Measurements from ENCODE around the gene ALDH16A1. TPM values are rescaled to one million over a fixed set of nuclear protein-coding genes. Genes with fewer than 3 reads are reported as not detected.

Gene ALDH16A1
- total RNA-seq, 1 experiment from 2014 or later = 51.7 TPM

- H3K9ac ChIP-seq (ENCODE audit: extremely low read depth, insufficient read length, low read length) = no peak overlapping the region
- no peaks in the 10 kb centered on the region for H3K4me1 ChIP-seq (ENCODE audit: insufficient read depth, low read length)
- no peak overlapping the region for H2BK5ac ChIP-seq (ENCODE audit: insufficient read length, low read length)
- H3K23ac ChIP-seq (ENCODE audit: insufficient read length, low read depth, low read length) = no peak overlapping the region
- H3T11ph ChIP-seq (ENCODE audit: low read length) = no peak overlapping the region
- no peak overlapping the region for H3K56ac ChIP-seq (ENCODE audit: insufficient read length, low read depth, low read length)
- no peaks in the 10 kb centered on the region for H3K9me3 ChIP-seq (ENCODE audit: control insufficient read depth, low read depth, low read length)
- no peak overlapping the region; a peak in 1 of 5 replicates for H3K4me3 Mint-ChIP-seq
- no peaks in the 10 kb centered on the region for H4K20me1 ChIP-seq (ENCODE audit: control insufficient read depth, insufficient read depth, insufficient read length)
- H3K36me3 Mint-ChIP-seq (ENCODE audit: insufficient read depth in 1 of 3, low read depth in 3 of 3) = no peaks in the 10 kb centered on the region; a peak in 1 of 7 replicates
- no CpG with 5 or more reads among the region's 12 CpGs for WGBS (ENCODE audit: extremely low coverage, insufficient read length, low lambda C conversion rate)
- no peak overlapping the region for H2AK5ac ChIP-seq (ENCODE audit: insufficient read length, low read length)
- no peak overlapping the region for H3K27ac ChIP-seq (ENCODE audit: insufficient read length, low read depth, low read length)
- H4K8ac ChIP-seq (replicated peaks; ENCODE audit: insufficient read length, low read depth, low read length) = no peak overlapping the region
- H3K4me1 Mint-ChIP-seq = peaks cover 12 to 16% of the 10 kb centered on the region in 2 experiments
- H2BK12ac ChIP-seq (ENCODE audit: insufficient read length, low read depth, low read length) = no peak overlapping the region
- H2BK120ac ChIP-seq (ENCODE audit: low read depth, low read length, poor library complexity, severe bottlenecking) = no peak overlapping the region
- H2BK20ac ChIP-seq (ENCODE audit: low read depth, low read length, poor library complexity, severe bottlenecking) = no peak overlapping the region
- no peak overlapping the region for H4K91ac ChIP-seq (ENCODE audit: insufficient read length, low read depth, low read length)
- H2AFZ ChIP-seq (ENCODE audit: low read length) = no peak overlapping the region
- H3K14ac ChIP-seq (ENCODE audit: insufficient read depth, low read length) = no peak overlapping the region
- TF ChIP-seq CTCF (conservative IDR thresholded peaks at IDR 0.05) = no peak
- peaks cover 4% of the 10 kb centered on the region; the same call in 1 of the 2 replicates for H3K27me3 Mint-ChIP-seq (ENCODE audit: low read depth)
- no peak overlapping the region for H4K5ac ChIP-seq (ENCODE audit: insufficient read length, low read depth, low read length)
- H3K9me3 Mint-ChIP-seq = no peaks in the 10 kb centered on the region; a peak in 2 of 5 replicates
- no peak for DNase-seq
- H3K79me1 ChIP-seq (ENCODE audit: insufficient read depth, low read depth, low read length, poor library complexity, severe bottlenecking) = no peaks in the 10 kb centered on the region
- peaks cover 6% of the 10 kb centered on the region for H3K23me2 ChIP-seq (ENCODE audit: insufficient read length, low read depth, low read length, poor library complexity, severe bottlenecking)
- no peak overlapping the region for H3K4me2 ChIP-seq (ENCODE audit: insufficient read depth, insufficient read length, low read length)
- peak overlapping the region in 2 of 3 experiments; percentile 20 to 49; a peak in 2 of 7 replicates for H3K27ac Mint-ChIP-seq
- no peaks in the 10 kb centered on the region for H3K27me3 ChIP-seq (ENCODE audit: insufficient read depth, low read length)
- H3K18ac ChIP-seq (ENCODE audit: insufficient read length, low read depth, low read length) = no peak overlapping the region
- H3K4ac ChIP-seq (ENCODE audit: low read depth, low read length) = no peak overlapping the region
- no peak overlapping the region for H2BK15ac ChIP-seq (ENCODE audit: low read depth, low read length)
- no peaks in the 10 kb centered on the region for H3K79me2 ChIP-seq (ENCODE audit: insufficient read depth, low read length)
These were observed 54.9 kb downstream of the ALDH16A1 start for GRCh38 chr19:49507803-49508494.

All from H9 (cell line).